Upper lobe of right lung (tissue), 1 donor: Measurements from ENCODE around the gene PTPN7. TPM values are rescaled to one million over a fixed set of nuclear protein-coding genes. Genes with fewer than 3 reads are reported as not detected.

Experiments used
- ATAC-seq: fragments of 200-7000 bp; cut with Tn5 transposase; one replicate; pipeline ENCODE4 v1.9.1; 2020; ENCODE audit warnings: mild to moderate bottlenecking, moderate library complexity
- DNase-seq: peaks from one replicate; pipeline ENCODE4 v3.0.0-alpha.2; 2020
- H3K27ac ChIP-seq: fragments of 200-600 bp; one replicate; pipeline ENCODE4 v1.8.0; 2022
- H3K27me3 ChIP-seq: fragments of 200-600 bp; one replicate; pipeline ENCODE4 v1.8.0; 2022; ENCODE audit warnings: mild to moderate bottlenecking
- H3K36me3 ChIP-seq: fragments of 200-600 bp; one replicate; pipeline ENCODE4 v1.8.0; 2022
- H3K4me1 ChIP-seq: fragments of 200-600 bp; one replicate; pipeline ENCODE4 v1.8.0; 2022
- H3K4me3 ChIP-seq: fragments of 200-600 bp; one replicate; pipeline ENCODE4 v1.8.0; 2022; ENCODE audit warnings: mild to moderate bottlenecking
- H3K9me3 ChIP-seq: fragments of 200-600 bp; one replicate; pipeline ENCODE4 v1.8.0; 2022
- CTCF ChIP-seq: fragments of 200-600 bp; IDR thresholded peaks from one replicate; pipeline ENCODE4 v1.8.0; 2022; ENCODE audit warnings: antibody characterized with exemption
- intact Hi-C: fragments of 100-400 bp; cut with DNase I; formaldehyde crosslinking; loops from one replicate; pipeline ENCODE4 v1.11.0; 2022
- total RNA-seq: library from RNA; stranded (reverse); fragmentation: NEBNext Ultra II Directional; extraction: Animal tissue kit (Norgen Biotek cat#: 25700); gene quantifications from one replicate; pipeline ENCODE4 v1.2.1, GENCODE V29; 2021
- donor health status: DM: no; HTN: yes; CAD: no; lungs with severe emphysema.

Gene PTPN7
- total RNA-seq, 1 donor from 2014 or later, result 7.3 TPM

- Histone ChIP-seq H3K4me3 (no peak overlapping the region), H3K9me3 (no peaks in the 10 kb centered on the region), H3K36me3 (no peaks in the 10 kb centered on the region), H3K27me3 (no peaks in the 10 kb centered on the region), H3K27ac (no peak overlapping the region), H3K4me1 (peaks cover 14% of the 10 kb centered on the region)
- intact Hi-C loops, result no loop called here
- ATAC-seq (no peak), DNase-seq (no peak)
- TF ChIP-seq CTCF, result no peak
Observed at GRCh38 chr1:202153284-202153683, 7.1 kb downstream of the PTPN7 start.

- no peak overlapping the region for H3K4me3 ChIP-seq
- H3K27me3 ChIP-seq, result no peaks in the 10 kb centered on the region
- H3K36me3 ChIP-seq, result no peaks in the 10 kb centered on the region
- no peaks in the 10 kb centered on the region for H3K9me3 ChIP-seq
- no peak for DNase-seq
- H3K27ac ChIP-seq, result no peak overlapping the region
- intact Hi-C loops, result no loop called here
- peaks cover 14% of the 10 kb centered on the region for H3K4me1 ChIP-seq
- no peak for ATAC-seq
- TF ChIP-seq CTCF, result no peak
Observed at GRCh38 chr1:202152399-202152798, 8.0 kb downstream of the PTPN7 start.

GRCh38 chr1:202151045-202151444 is 9.4 kb downstream of the PTPN7 start:
- H3K36me3 ChIP-seq, result no peaks in the 10 kb centered on the region
- ATAC-seq (no peak), DNase-seq (no peak)
- TF ChIP-seq CTCF, result no peak
- no peak overlapping the region for H3K27ac ChIP-seq
- H3K4me3 ChIP-seq, result no peak overlapping the region
- peaks cover 14% of the 10 kb centered on the region for H3K4me1 ChIP-seq
- no peaks in the 10 kb centered on the region for H3K9me3 ChIP-seq
- H3K27me3 ChIP-seq, result no peaks in the 10 kb centered on the region
- intact Hi-C loops, result no loop called here

- Histone ChIP-seq H3K9me3 (no peaks in the 10 kb centered on the region), H3K27me3 (no peaks in the 10 kb centered on the region), H3K36me3 (no peaks in the 10 kb centered on the region), H3K27ac (no peak overlapping the region), H3K4me1 (peaks cover 13% of the 10 kb centered on the region), H3K4me3 (no peak overlapping the region)
- TF ChIP-seq CTCF, result no peak
- no peak for ATAC-seq
- intact Hi-C loops, result no loop called here
- DNase-seq, result no peak
Observed at GRCh38 chr1:202150602-202151001, 9.8 kb downstream of the PTPN7 start.

GRCh38 chr1:202150187-202150586 is 10.2 kb downstream of the PTPN7 start:
- H3K4me3 ChIP-seq, result no peak overlapping the region

More at GRCh38 chr1:202150187-202150586, 10.2 kb downstream of the PTPN7 start:
- Histone ChIP-seq H3K27me3 (no peaks in the 10 kb centered on the region), H3K27ac (no peak overlapping the region), H3K36me3 (no peaks in the 10 kb centered on the region), H3K9me3 (no peaks in the 10 kb centered on the region), H3K4me1 (peaks cover 13% of the 10 kb centered on the region)
- no peak for TF ChIP-seq CTCF
- no peak for ATAC-seq
- intact Hi-C loops, result no loop called here
- DNase-seq, result no peak
